ENCODE results near the gene PRDX2. TPM values are rescaled to one million over a fixed set of nuclear protein-coding genes. Genes with fewer than 3 reads are reported as not detected.
A peak's percentile ranks its signal among the peaks of the same experiment; 100 is the strongest.

PRDX2 gene
- total and polyA plus RNA-seq, 2 experiments from 2014 or later: 346 to 465 TPM

DNA sequence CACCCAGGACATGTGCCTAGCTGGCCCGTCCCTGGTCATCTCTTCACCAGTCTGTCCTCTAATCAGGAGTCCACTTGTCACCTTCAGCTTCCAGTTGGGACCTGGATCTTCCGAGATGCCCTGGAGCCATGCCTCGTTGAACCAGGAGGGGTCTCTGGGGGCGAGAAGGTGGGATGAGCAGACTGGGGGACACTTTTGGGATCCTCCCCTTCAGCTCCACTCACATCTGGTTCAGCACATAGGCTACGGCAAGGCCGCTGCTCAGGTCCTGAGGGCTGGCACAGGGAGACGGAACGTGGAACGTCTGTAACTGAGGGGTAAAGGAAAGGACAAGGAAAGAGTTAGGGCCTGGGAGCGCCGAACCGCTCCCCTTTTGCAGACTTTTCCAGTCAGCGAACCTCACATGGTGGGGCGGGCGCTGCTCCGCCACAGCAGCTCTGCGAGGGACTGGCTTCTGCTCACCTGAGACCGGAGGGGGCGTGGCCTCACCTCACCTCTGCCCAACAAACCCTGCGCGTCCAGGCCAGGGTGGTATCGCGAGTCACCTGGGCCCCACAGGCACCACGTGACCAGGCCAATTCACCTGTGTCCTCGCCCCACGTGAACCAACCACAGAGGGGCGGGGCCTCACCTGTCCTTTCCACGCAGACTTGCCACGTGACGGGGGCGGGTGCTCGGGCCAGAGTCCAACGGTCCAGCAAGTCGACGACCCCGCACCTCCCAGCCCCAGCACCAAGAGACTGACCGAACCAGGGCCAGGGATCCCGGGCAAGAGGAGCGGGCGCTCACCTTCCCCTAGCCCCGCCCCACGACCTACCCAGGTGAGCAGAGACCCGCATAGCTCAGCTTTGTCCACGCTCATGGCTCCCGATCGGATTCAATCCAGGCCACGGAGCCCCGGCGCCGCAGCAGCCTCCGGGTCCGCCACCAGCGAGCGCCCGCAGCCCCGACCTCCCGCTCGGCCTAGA is 26.7 kb downstream of the PRDX2 start, which contains the start of gene HOOK2:
HOOK2 (minus strand) TSS at position 965 of the 968 bp plus-strand sequence; CDS start at position 862, 103 bp downstream.
- peak; percentile 97 for DNase-seq (ENCODE audit: low spot score)

DNA sequence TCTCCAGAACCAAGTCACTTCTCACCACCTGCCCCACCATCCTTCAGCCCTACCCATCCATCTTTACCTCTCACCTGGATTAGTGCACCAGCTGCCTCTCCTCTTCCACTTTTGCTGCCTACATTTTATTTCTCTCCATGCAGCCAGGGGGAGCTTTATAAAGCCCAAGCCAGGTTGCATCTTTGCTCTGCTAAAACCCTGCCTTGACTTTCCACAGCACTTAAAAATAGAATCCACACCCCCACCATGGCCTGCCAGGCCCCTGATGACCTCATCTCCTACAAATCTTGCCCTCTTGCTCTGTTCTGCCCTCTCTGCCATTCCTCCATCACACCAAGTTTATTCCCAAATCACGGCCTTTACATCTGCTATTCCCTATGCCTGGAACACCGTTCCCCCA is 28.0 kb downstream of the PRDX2 start:
- H3F3A ChIP-seq (replicated peaks; ENCODE audit: low read depth): peaks cover 35% of the 10 kb centered on the region
- H3K27me3 ChIP-seq (ENCODE audit: insufficient read depth): no peaks in the 10 kb centered on the region
- Mint-ChIP-seq H3K9me3 (no peaks in the 10 kb centered on the region; the same call in 2 of the 3 replicates), H3K27me3 (ENCODE audit: insufficient read depth, low read depth, poor library complexity) (peaks cover 12% of the 10 kb centered on the region), H3K4me3 (peak overlapping the region; percentile 42), H3K27ac (no peak overlapping the region; the same call in 1 of the 2 replicates), H3K36me3 (ENCODE audit: low read depth) (peaks cover 29% of the 10 kb centered on the region), H3K4me1 (peaks cover 27% of the 10 kb centered on the region)
- H4K20me1 ChIP-seq (replicated peaks; ENCODE audit: insufficient read depth): no peaks in the 10 kb centered on the region; the same call in 1 of the 2 replicates
- H3K79me2 ChIP-seq (replicated peaks; ENCODE audit: insufficient read depth): peaks cover 6% of the 10 kb centered on the region; the same call in 1 of the 2 replicates
- H3K4me3 ChIP-seq: no peak overlapping the region
- ATAC-seq (no peak), DNase-seq (ENCODE audit: low spot score) (no peak)
- 0 out of 2 replicates have a peak, but pooled peaks cover 7% of the 10 kb centered on the region for H3K36me3 ChIP-seq (ENCODE audit: insufficient read depth)
- no peak overlapping the region for H3K4me2 ChIP-seq
- no peak overlapping the region for H2AFZ ChIP-seq
- no peak overlapping the region for H3K27ac ChIP-seq (ENCODE audit: low read depth)
- H3K9me2 ChIP-seq (ENCODE audit: insufficient read depth): no peaks in the 10 kb centered on the region
- H3K4me1 ChIP-seq (ENCODE audit: insufficient read depth): peaks cover 12% of the 10 kb centered on the region; the same call in 1 of the 2 replicates
- no peak for TF ChIP-seq STAT1 (IDR thresholded peaks at IDR 0.05; ENCODE audit: unreplicated experiment)
- TF ChIP-seq, protein P1, sequence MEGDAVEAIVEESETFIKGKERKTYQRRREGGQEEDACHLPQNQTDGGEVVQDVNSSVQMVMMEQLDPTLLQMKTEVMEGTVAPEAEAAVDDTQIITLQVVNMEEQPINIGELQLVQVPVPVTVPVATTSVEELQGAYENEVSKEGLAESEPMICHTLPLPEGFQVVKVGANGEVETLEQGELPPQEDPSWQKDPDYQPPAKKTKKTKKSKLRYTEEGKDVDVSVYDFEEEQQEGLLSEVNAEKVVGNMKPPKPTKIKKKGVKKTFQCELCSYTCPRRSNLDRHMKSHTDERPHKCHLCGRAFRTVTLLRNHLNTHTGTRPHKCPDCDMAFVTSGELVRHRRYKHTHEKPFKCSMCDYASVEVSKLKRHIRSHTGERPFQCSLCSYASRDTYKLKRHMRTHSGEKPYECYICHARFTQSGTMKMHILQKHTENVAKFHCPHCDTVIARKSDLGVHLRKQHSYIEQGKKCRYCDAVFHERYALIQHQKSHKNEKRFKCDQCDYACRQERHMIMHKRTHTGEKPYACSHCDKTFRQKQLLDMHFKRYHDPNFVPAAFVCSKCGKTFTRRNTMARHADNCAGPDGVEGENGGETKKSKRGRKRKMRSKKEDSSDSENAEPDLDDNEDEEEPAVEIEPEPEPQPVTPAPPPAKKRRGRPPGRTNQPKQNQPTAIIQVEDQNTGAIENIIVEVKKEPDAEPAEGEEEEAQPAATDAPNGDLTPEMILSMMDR (conservative IDR thresholded peaks at IDR 0.05; ENCODE audit: low read depth in 2 of 2): peak; percentile 29 to 46; a peak in 3 of 4 replicates
- TF ChIP-seq EZH2 (IDR thresholded peaks at IDR 0.05; ENCODE audit: low read depth, unreplicated experiment): no peak
- TF ChIP-seq, protein P2, sequence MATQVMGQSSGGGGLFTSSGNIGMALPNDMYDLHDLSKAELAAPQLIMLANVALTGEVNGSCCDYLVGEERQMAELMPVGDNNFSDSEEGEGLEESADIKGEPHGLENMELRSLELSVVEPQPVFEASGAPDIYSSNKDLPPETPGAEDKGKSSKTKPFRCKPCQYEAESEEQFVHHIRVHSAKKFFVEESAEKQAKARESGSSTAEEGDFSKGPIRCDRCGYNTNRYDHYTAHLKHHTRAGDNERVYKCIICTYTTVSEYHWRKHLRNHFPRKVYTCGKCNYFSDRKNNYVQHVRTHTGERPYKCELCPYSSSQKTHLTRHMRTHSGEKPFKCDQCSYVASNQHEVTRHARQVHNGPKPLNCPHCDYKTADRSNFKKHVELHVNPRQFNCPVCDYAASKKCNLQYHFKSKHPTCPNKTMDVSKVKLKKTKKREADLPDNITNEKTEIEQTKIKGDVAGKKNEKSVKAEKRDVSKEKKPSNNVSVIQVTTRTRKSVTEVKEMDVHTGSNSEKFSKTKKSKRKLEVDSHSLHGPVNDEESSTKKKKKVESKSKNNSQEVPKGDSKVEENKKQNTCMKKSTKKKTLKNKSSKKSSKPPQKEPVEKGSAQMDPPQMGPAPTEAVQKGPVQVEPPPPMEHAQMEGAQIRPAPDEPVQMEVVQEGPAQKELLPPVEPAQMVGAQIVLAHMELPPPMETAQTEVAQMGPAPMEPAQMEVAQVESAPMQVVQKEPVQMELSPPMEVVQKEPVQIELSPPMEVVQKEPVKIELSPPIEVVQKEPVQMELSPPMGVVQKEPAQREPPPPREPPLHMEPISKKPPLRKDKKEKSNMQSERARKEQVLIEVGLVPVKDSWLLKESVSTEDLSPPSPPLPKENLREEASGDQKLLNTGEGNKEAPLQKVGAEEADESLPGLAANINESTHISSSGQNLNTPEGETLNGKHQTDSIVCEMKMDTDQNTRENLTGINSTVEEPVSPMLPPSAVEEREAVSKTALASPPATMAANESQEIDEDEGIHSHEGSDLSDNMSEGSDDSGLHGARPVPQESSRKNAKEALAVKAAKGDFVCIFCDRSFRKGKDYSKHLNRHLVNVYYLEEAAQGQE (IDR thresholded peaks at IDR 0.05; ENCODE audit: unreplicated experiment): no peak

More for the DNA sequence above, 26.7 kb downstream of the PRDX2 start, which contains the start of gene HOOK2:
- Mint-ChIP-seq H3K36me3 (ENCODE audit: low read depth) (peaks cover 23% of the 10 kb centered on the region), H3K9me3 (no peaks in the 10 kb centered on the region; the same call in 2 of the 3 replicates), H3K27ac (peak within 1 kb of the TSS; percentile 98), H3K4me3 (peak within 1 kb of the TSS; percentile 94), H3K27me3 (ENCODE audit: insufficient read depth, low read depth, poor library complexity) (peaks cover 17% of the 10 kb centered on the region), H3K4me1 (peaks cover 35% of the 10 kb centered on the region)
- peak; percentile 54; the same call in 1 of the 2 replicates for TF ChIP-seq POLR2AphosphoS5 (IDR thresholded peaks at IDR 0.05; ENCODE audit: low read depth)
- TF ChIP-seq EZH2phosphoT487 (IDR thresholded peaks at IDR 0.05; ENCODE audit: unreplicated experiment): no peak
- TF ChIP-seq, protein P1 (conservative IDR thresholded peaks at IDR 0.05; ENCODE audit: low read depth in 2 of 2): 0 out of 4 replicates have a peak, but pooled peaks of 1 of the 2 experiments have one; percentile 10
- Histone ChIP-seq H3K36me3 (ENCODE audit: insufficient read depth) (0 out of 2 replicates have a peak, but pooled peaks cover 7% of the 10 kb centered on the region), H3K79me2 (replicated peaks; ENCODE audit: insufficient read depth) (peaks cover 6% of the 10 kb centered on the region; the same call in 1 of the 2 replicates), H3K27me3 (ENCODE audit: insufficient read depth) (no peaks in the 10 kb centered on the region), H3K4me3 (peak within 1 kb of the TSS; percentile 86), H2AFZ (peak within 1 kb of the TSS; percentile 94; the same call in 1 of the 2 replicates), H3K9me2 (ENCODE audit: insufficient read depth) (no peaks in the 10 kb centered on the region), H3K27ac (ENCODE audit: low read depth) (peak within 1 kb of the TSS; percentile 88), H4K20me1 (replicated peaks; ENCODE audit: insufficient read depth) (no peaks in the 10 kb centered on the region; the same call in 1 of the 2 replicates), H3F3A (replicated peaks; ENCODE audit: low read depth) (peaks cover 37% of the 10 kb centered on the region), H3K4me1 (ENCODE audit: insufficient read depth) (peaks cover 20% of the 10 kb centered on the region), H3K4me2 (peak within 1 kb of the TSS; percentile 91)
- peak; percentile 70 for ATAC-seq
